OCI-LY7 (cell line): Measurements from ENCODE around the gene CGAS. TPM values are rescaled to one million over a fixed set of nuclear protein-coding genes. Genes with fewer than 3 reads are reported as not detected.
"Not testable (repeated sequence)": the region's sequence is repeated elsewhere in the genome, so short reads cannot be mapped to it uniquely, and the experiment has no call there.

Experiments used
- BruUV-seq: library from RNA; stranded (reverse); fragments of 400-500 nt; replicated peaks from 2 replicates; lab custom pipeline; 2021; lab: Mats Ljungman, UMichigan
- CTCF ChIA-PET: fragments of 300-600 bp; sonication (Branson Sonifier 250); formaldehyde crosslinking; loops from one replicate; lab custom pipeline; 2022; ENCODE audit warnings: antibody characterized with exemption; ENCODE audit not compliant: unreplicated experiment; lab: Charles Lee
- POLR2A ChIA-PET: fragments of 300-600 bp; sonication (Branson Sonifier 250); formaldehyde crosslinking; loops from one replicate; lab custom pipeline; 2022; ENCODE audit warnings: antibody characterized with exemption; lab: Charles Lee
- DNase-seq: peaks from one replicate; pipeline ENCODE4 v3.0.0-alpha.2; 2015; ENCODE audit warnings: low spot score
- H2AFZ ChIP-seq: fragments of 200-600 bp; sonication (generic), shearing (Covaris generic); 2 replicates; pipeline ENCODE4 v1.6.1; 2014; ENCODE audit warnings: mild to moderate bottlenecking, antibody characterized with exemption, low read length, moderate library complexity
- H3K27ac ChIP-seq: fragments of 200-600 bp; sonication (generic); 2 replicates; pipeline ENCODE4 v1.5.1; 2014; ENCODE audit warnings: mixed run types, low read depth, mild to moderate bottlenecking, moderate library complexity, low read length, inconsistent platforms; ENCODE audit not compliant: poor library complexity, severe bottlenecking
- H3K36me3 ChIP-seq: fragments of 200-600 bp; sonication (generic); 2 replicates; pipeline ENCODE4 v1.6.1; 2014; ENCODE audit warnings: mild to moderate bottlenecking, antibody characterized with exemption, low read length, moderate library complexity, mixed read lengths; ENCODE audit not compliant: insufficient read depth
- H3K4me1 ChIP-seq: fragments of 200-600 bp; sonication (generic); 2 replicates; pipeline ENCODE4 v1.5.1; 2014; ENCODE audit warnings: mild to moderate bottlenecking, low read length; ENCODE audit not compliant: insufficient read depth, poor library complexity, severe bottlenecking
- H3K4me2 ChIP-seq: fragments of 200-600 bp; sonication (generic); 2 replicates; pipeline ENCODE4 v1.6.1; 2014; ENCODE audit warnings: mild to moderate bottlenecking, low read length
- H3K4me3 ChIP-seq: fragments of 200-600 bp; sonication (generic); 2 replicates; pipeline ENCODE4 v1.5.1; 2014; ENCODE audit warnings: mild to moderate bottlenecking, low read depth, low read length; ENCODE audit not compliant: poor library complexity, severe bottlenecking
- H3K79me2 ChIP-seq: fragments of 200-600 bp; sonication (generic); 2 replicates; pipeline ENCODE4 v1.6.1; 2016; ENCODE audit warnings: low read depth, mild to moderate bottlenecking, low read length, moderate library complexity, mixed read lengths; ENCODE audit not compliant: insufficient read depth
- H3K9me2 ChIP-seq: fragments of 200-600 bp; sonication (generic); 2 replicates; pipeline ENCODE4 v1.6.1; 2016; ENCODE audit warnings: mild to moderate bottlenecking, low read length, mixed read lengths; ENCODE audit not compliant: insufficient read depth
- H3K9me3 ChIP-seq: fragments of 200-600 bp; sonication (generic); 2 replicates; pipeline ENCODE4 v1.6.1; 2014; ENCODE audit warnings: mild to moderate bottlenecking, mixed run types, low read length, mixed read lengths
- H4K20me1 ChIP-seq: fragments of 200-600 bp; sonication (generic); 2 replicates; pipeline ENCODE4 v1.6.1; 2014; ENCODE audit warnings: mild to moderate bottlenecking, antibody characterized with exemption, low read length, moderate library complexity, mixed read lengths; ENCODE audit not compliant: insufficient read depth
- CTCF ChIP-seq: fragments of 200-600 bp; sonication (generic); conservative IDR thresholded peaks from 2 replicates; pipeline ENCODE4 v1.5.1; 2014; ENCODE audit warnings: mild to moderate bottlenecking, antibody characterized with exemption, low read length, moderate library complexity, mixed read lengths
- EZH2phosphoT487 ChIP-seq: fragments of 200-600 bp; sonication (generic); IDR thresholded peaks from 2 replicates; pipeline ENCODE4 v1.6.1; 2018; ENCODE audit warnings: low read depth, borderline replicate concordance, mild to moderate bottlenecking, mixed run types, antibody characterized with exemption, low read length, moderate library complexity, mixed read lengths
- intact Hi-C: fragments of 100-400 bp; cut with micrococcal nuclease; formaldehyde crosslinking; loops from one replicate; pipeline ENCODE4 v1.10.0; 2022; ENCODE audit not compliant: unreplicated experiment
- total RNA-seq, 2 experiments: library from RNA; depleted of rRNA in 1 of 2; stranded (reverse); fragments of >200 nt in 1 of 2; shearing (Covaris generic) in 1 of 2; gene quantifications; 2 replicates each; pipeline ENCODE4 v1.2.3, GENCODE V29; 2014 to 2022

CGAS gene
- total RNA-seq, 2 experiments from 2014 or later, result 0.40 to 1.3 TPM

GRCh38 chr6:73382462-73383113 is 69.5 kb downstream of the CGAS start:
- no peak overlapping the region for H2AFZ ChIP-seq
- no peak overlapping the region for H3K4me3 ChIP-seq
- H3K9me2 ChIP-seq, result no peaks in the 10 kb centered on the region
- no peaks in the 10 kb centered on the region for H3K36me3 ChIP-seq
- no peaks in the 10 kb centered on the region for H3K79me2 ChIP-seq
- no peaks in the 10 kb centered on the region for H3K9me3 ChIP-seq
- no TSS peak for BruUV-seq
- no peak overlapping the region for H3K4me2 ChIP-seq
- ChIA-PET CTCF (no interaction called here), POLR2A (no interaction called here)
- TF ChIP-seq CTCF, result no peak
- TF ChIP-seq EZH2phosphoT487, result no peak
- no peak overlapping the region for H3K27ac ChIP-seq
- no peak for DNase-seq
- intact Hi-C loops, result no loop called here
- no peaks in the 10 kb centered on the region for H4K20me1 ChIP-seq
- H3K4me1 ChIP-seq, result no peaks in the 10 kb centered on the region

- H3K79me2 ChIP-seq, H3K9me3 ChIP-seq, intact Hi-C loops, H3K9me2 ChIP-seq, DNase-seq, H3K4me2 ChIP-seq, H2AFZ ChIP-seq, BruUV-seq, H3K36me3 ChIP-seq, CTCF ChIA-PET, H3K4me1 ChIP-seq, H3K4me3 ChIP-seq, H3K27ac ChIP-seq, H4K20me1 ChIP-seq: not testable (repeated sequence)
- POLR2A ChIA-PET, result interaction anchor here (0.7 kb wide), 1 partner anchor 11 kb away, joined by 5 read pairs; no protein-coding TSS in a partner anchor
Measured at GRCh38 chr6:73381531-73381930, 70.6 kb downstream of the CGAS start.

GRCh38 chr6:73377225-73377624 is 74.9 kb downstream of the CGAS start:
- Histone ChIP-seq H3K36me3 (no peaks in the 10 kb centered on the region), H3K9me3 (no peaks in the 10 kb centered on the region), H3K4me2 (no peak overlapping the region), H3K79me2 (no peaks in the 10 kb centered on the region), H3K9me2 (no peaks in the 10 kb centered on the region), H2AFZ (no peak overlapping the region), H3K27ac (no peak overlapping the region), H4K20me1 (no peaks in the 10 kb centered on the region), H3K4me3 (no peak overlapping the region), H3K4me1 (no peaks in the 10 kb centered on the region)
- no TSS peak for BruUV-seq
- no peak for TF ChIP-seq EZH2phosphoT487
- ChIA-PET POLR2A (no interaction called here), CTCF (no interaction called here)
- no peak for DNase-seq
- intact Hi-C loops, result no loop called here
